WTC11 (cell line): ENCODE results near the gene MMP24. TPM values are rescaled to one million over a fixed set of nuclear protein-coding genes. Genes with fewer than 3 reads are reported as not detected.

Source experiments
- ATAC-seq: fragments of 200-7000 bp; cut with Tn5 transposase; 2 replicates; pipeline ENCODE4 v1.10.0; 2021; ENCODE audit warnings: mild to moderate bottlenecking, moderate library complexity
- CTCF ChIA-PET: fragments of 300-600 bp; sonication (Branson Sonifier 250); formaldehyde crosslinking; loops from one replicate; lab custom pipeline; 2021; ENCODE audit warnings: antibody characterized with exemption; lab: Charles Lee
- POLR2A ChIA-PET: fragments of 350-600 bp; sonication (Branson Sonifier 250); formaldehyde crosslinking; loops from one replicate; lab custom pipeline; 2021; ENCODE audit warnings: antibody characterized with exemption; lab: Charles Lee
- DNase-seq: peaks from one replicate; pipeline ENCODE4 v3.0.0; 2021; ENCODE audit warnings: low spot score
- H3K27ac Mint-ChIP-seq: 2 replicates; pipeline ENCODE4 v1.8.0; 2021; ENCODE audit warnings: mixed read lengths
- H3K27me3 Mint-ChIP-seq: 2 replicates; pipeline ENCODE4 v1.8.0; 2021; ENCODE audit warnings: low read depth, mild to moderate bottlenecking, moderate library complexity, mixed read lengths
- H3K36me3 Mint-ChIP-seq: 2 replicates; pipeline ENCODE4 v1.8.0; 2021; ENCODE audit warnings: mixed read lengths
- H3K4me1 Mint-ChIP-seq: 2 replicates; pipeline ENCODE4 v1.8.0; 2022; ENCODE audit warnings: mixed read lengths
- H3K4me3 Mint-ChIP-seq: 2 replicates; pipeline ENCODE4 v1.8.0; 2021; ENCODE audit warnings: mild to moderate bottlenecking, moderate library complexity, mixed read lengths
- H3K9me3 Mint-ChIP-seq: 2 replicates; pipeline ENCODE4 v1.8.0; 2021; ENCODE audit warnings: mixed read lengths
- ATF2 ChIP-seq: sonication (generic); formaldehyde crosslinking; IDR thresholded peaks from 2 replicates; pipeline ENCODE4 v1.8.1; 2022; ENCODE audit warnings: low read depth, missing genetic modification reagents, borderline replicate concordance
- CBFB ChIP-seq: sonication (generic); formaldehyde crosslinking; IDR thresholded peaks from 2 replicates; pipeline ENCODE4 v1.8.1; 2022; ENCODE audit warnings: mild to moderate bottlenecking, low read depth, missing genetic modification reagents
- E2F1 ChIP-seq: sonication (generic); formaldehyde crosslinking; IDR thresholded peaks from 2 replicates; pipeline ENCODE4 v1.8.0; 2022; ENCODE audit warnings: mild to moderate bottlenecking, missing genetic modification reagents
- FOXK1 ChIP-seq: sonication (generic); formaldehyde crosslinking; IDR thresholded peaks from 2 replicates; pipeline ENCODE4 v1.8.0; 2022; ENCODE audit warnings: mild to moderate bottlenecking, moderate library complexity, missing genetic modification reagents
- GABPB1 ChIP-seq: sonication (generic); formaldehyde crosslinking; IDR thresholded peaks from 2 replicates; pipeline ENCODE4 v1.8.1; 2023; ENCODE audit warnings: mild to moderate bottlenecking, missing genetic modification reagents
- JAZF1 ChIP-seq: fragments of 250-450 bp; sonication (Bioruptor Pico); IDR thresholded peaks from 2 replicates; pipeline ENCODE4 v1.9.0; 2021; ENCODE audit warnings: moderate library complexity, mild to moderate bottlenecking, inconsistent platforms
- PRDM15 ChIP-seq: sonication (generic); formaldehyde crosslinking; IDR thresholded peaks from 2 replicates; pipeline ENCODE4 v1.8.0; 2022; ENCODE audit warnings: missing genetic modification reagents
- SOX15 ChIP-seq: fragments of 250-450 bp; sonication (Bioruptor Pico); IDR thresholded peaks from 2 replicates; pipeline ENCODE4 v1.9.0; 2021; ENCODE audit warnings: mild to moderate bottlenecking
- ZBTB21 ChIP-seq: sonication (generic); formaldehyde crosslinking; IDR thresholded peaks from 2 replicates; pipeline ENCODE4 v1.8.1; 2023; ENCODE audit warnings: mild to moderate bottlenecking, missing genetic modification reagents, borderline replicate concordance
- ZMAT4 ChIP-seq: fragments of 250-450 bp; sonication (Bioruptor Pico); IDR thresholded peaks from 2 replicates; pipeline ENCODE4 v1.9.0; 2021; ENCODE audit warnings: mild to moderate bottlenecking
- total RNA-seq: library from RNA; stranded (reverse); gene quantifications from 3 replicates; pipeline ENCODE4 v1.2.3, GENCODE V29; 2021
- TF ChIP-seq, protein P1 (sequence below): sonication (generic); formaldehyde crosslinking; IDR thresholded peaks from 2 replicates; pipeline ENCODE4 v1.8.1; 2023; ENCODE audit warnings: mild to moderate bottlenecking, missing genetic modification reagents, borderline replicate concordance
- TF ChIP-seq, protein P2 (sequence below): fragments of 200-600 bp; IDR thresholded peaks from 2 replicates; pipeline ENCODE4 v1.8.0; 2022; ENCODE audit warnings: antibody characterized with exemption

Gene MMP24
- total RNA-seq, 1 experiment from 2014 or later: 16.8 TPM

DNA sequence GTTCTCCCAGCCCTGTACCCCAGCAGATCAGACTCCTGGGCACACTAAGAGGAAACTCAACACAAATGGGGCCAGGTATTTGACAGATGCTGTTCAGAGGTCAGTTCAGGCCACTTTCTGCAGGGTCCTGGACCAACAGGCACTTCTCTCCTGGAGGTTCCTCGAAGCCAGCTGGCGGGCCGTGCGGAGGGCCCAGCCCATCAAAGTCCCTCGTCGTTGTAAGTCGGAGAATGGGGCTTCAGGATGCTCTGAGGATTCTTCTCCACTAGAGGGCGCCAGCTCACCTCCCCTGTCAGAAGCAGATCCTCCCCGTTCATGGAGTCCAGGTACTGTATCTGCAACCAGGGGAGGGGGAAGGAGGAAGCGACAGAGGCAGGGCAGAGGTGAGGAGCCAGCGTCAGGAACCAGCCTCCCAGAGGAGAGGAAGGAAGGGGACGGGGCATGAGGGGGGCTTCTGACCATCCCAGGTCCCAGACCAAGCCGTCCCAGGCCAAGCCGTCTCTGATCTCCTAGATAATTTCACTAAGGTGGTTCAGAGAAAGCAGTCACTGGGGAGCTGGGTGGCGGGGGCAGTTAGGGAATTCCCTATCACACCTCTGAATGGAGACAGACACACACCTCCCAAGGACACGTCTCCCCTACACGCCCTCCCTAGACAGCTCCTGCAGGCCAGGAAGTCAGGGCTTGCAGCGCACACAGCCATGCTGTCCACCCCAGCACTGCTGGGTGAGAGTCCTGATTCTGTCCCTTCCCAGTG lies 77.4 kb downstream of the MMP24 start:
- DNase-seq: peak; percentile 94
- POLR2A ChIA-PET: no interaction called here
- CTCF ChIA-PET: interaction anchor here (0.6 to 3.5 kb wide), 44 partner anchors 9 to 219 kb away, joined by 3 to 89 read pairs (median 5); partner anchors contain the start of genes EDEM2, EIF6, FAM83C and GDF5
- peak; percentile 84 for ATAC-seq
- Mint-ChIP-seq H3K9me3 (no peaks in the 10 kb centered on the region), H3K27ac (no peak overlapping the region), H3K27me3 (peaks cover under 1% of the 10 kb centered on the region; the same call in 1 of the 2 replicates), H3K4me1 (peaks cover 14% of the 10 kb centered on the region), H3K36me3 (peaks cover 7% of the 10 kb centered on the region; the same call in 1 of the 2 replicates), H3K4me3 (peak overlapping the region; percentile 21; the same call in 1 of the 2 replicates)
- no peak for TF ChIP-seq FOXK1 (CRISPR knock-in tag)
- TF ChIP-seq ZMAT4: no peak
- TF ChIP-seq, protein P1, sequence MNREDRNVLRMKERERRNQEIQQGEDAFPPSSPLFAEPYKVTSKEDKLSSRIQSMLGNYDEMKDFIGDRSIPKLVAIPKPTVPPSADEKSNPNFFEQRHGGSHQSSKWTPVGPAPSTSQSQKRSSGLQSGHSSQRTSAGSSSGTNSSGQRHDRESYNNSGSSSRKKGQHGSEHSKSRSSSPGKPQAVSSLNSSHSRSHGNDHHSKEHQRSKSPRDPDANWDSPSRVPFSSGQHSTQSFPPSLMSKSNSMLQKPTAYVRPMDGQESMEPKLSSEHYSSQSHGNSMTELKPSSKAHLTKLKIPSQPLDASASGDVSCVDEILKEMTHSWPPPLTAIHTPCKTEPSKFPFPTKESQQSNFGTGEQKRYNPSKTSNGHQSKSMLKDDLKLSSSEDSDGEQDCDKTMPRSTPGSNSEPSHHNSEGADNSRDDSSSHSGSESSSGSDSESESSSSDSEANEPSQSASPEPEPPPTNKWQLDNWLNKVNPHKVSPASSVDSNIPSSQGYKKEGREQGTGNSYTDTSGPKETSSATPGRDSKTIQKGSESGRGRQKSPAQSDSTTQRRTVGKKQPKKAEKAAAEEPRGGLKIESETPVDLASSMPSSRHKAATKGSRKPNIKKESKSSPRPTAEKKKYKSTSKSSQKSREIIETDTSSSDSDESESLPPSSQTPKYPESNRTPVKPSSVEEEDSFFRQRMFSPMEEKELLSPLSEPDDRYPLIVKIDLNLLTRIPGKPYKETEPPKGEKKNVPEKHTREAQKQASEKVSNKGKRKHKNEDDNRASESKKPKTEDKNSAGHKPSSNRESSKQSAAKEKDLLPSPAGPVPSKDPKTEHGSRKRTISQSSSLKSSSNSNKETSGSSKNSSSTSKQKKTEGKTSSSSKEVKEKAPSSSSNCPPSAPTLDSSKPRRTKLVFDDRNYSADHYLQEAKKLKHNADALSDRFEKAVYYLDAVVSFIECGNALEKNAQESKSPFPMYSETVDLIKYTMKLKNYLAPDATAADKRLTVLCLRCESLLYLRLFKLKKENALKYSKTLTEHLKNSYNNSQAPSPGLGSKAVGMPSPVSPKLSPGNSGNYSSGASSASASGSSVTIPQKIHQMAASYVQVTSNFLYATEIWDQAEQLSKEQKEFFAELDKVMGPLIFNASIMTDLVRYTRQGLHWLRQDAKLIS (CRISPR knock-in tag): no peak
- TF ChIP-seq JAZF1 (CRISPR knock-in tag): no peak
- peak; percentile 50 for TF ChIP-seq PRDM15 (CRISPR knock-in tag)
- TF ChIP-seq, protein P2, sequence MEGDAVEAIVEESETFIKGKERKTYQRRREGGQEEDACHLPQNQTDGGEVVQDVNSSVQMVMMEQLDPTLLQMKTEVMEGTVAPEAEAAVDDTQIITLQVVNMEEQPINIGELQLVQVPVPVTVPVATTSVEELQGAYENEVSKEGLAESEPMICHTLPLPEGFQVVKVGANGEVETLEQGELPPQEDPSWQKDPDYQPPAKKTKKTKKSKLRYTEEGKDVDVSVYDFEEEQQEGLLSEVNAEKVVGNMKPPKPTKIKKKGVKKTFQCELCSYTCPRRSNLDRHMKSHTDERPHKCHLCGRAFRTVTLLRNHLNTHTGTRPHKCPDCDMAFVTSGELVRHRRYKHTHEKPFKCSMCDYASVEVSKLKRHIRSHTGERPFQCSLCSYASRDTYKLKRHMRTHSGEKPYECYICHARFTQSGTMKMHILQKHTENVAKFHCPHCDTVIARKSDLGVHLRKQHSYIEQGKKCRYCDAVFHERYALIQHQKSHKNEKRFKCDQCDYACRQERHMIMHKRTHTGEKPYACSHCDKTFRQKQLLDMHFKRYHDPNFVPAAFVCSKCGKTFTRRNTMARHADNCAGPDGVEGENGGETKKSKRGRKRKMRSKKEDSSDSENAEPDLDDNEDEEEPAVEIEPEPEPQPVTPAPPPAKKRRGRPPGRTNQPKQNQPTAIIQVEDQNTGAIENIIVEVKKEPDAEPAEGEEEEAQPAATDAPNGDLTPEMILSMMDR: peak; percentile 89
- TF ChIP-seq ZBTB21 (CRISPR knock-in tag): 0 out of 2 replicates have a peak, but pooled peaks have one; percentile 44
- no peak for TF ChIP-seq E2F1 (CRISPR knock-in tag)
- TF ChIP-seq SOX15 (CRISPR knock-in tag): no peak
- TF ChIP-seq GABPB1 (CRISPR knock-in tag): peak; percentile 30; the same call in 1 of the 2 replicates
- 0 out of 2 replicates have a peak, but pooled peaks have one; percentile 59 for TF ChIP-seq CBFB (CRISPR knock-in tag)
- no peak for TF ChIP-seq ATF2
- TF ChIP-seq, all 79 proteins: peak for 5
